Neural progenitor cell (in vitro differentiated cells): Measurements from ENCODE around the gene BLTP3B.

Experiments
- CTCF ChIP-seq: fragments of 200-600 bp; sonication (generic); IDR thresholded peaks from 2 replicates; pipeline ENCODE4 v1.5.1; 2017; ENCODE audit warnings: antibody characterized with exemption, mild to moderate bottlenecking
- EZH2 ChIP-seq: fragments of 200-600 bp; sonication (generic); IDR thresholded peaks from 2 replicates; pipeline ENCODE4 v1.6.1; 2017; ENCODE audit warnings: antibody characterized with exemption, mild to moderate bottlenecking, moderate library complexity
- EZH2phosphoT487 ChIP-seq: fragments of 200-600 bp; sonication (generic); IDR thresholded peaks from 2 replicates; pipeline ENCODE4 v1.6.1; 2017; ENCODE audit warnings: antibody characterized with exemption

- TF ChIP-seq CTCF (no peak), EZH2phosphoT487 (no peak), EZH2 (no peak)
Measured at GRCh38 chr12:100189636-100190394, 47.1 kb upstream of the BLTP3B start.
